CD14-positive monocyte (primary cell): ENCODE data around the gene MT2A. TPM values are rescaled to one million over a fixed set of nuclear protein-coding genes. Genes with fewer than 3 reads are reported as not detected.

ENCODE experiments used
- DNase-seq, 3 donors: peaks; one replicate each; pipeline ENCODE4 v3.0.0-alpha.2; 2011 to 2022
- H2AFZ ChIP-seq: 2 replicates; pipeline ENCODE4 v1.6.0; 2012; ENCODE audit warnings: mild to moderate bottlenecking, low read depth, low read length, inconsistent platforms; ENCODE audit not compliant: insufficient read depth, poor library complexity, severe bottlenecking
- H3K27ac ChIP-seq, 2 donors: 1 replicate in 1 of 2; 2 replicates in 1 of 2; pipeline ENCODE4 v1.5.1; 2012 to 2013; ENCODE audit warnings: low read length in 2 of 2, control low read depth in 1 of 2, inconsistent platforms in 1 of 2, low read depth in 1 of 2, mild to moderate bottlenecking in 1 of 2
- H3K27me3 ChIP-seq, 2 donors: one replicate each; pipeline versions ENCODE4 v1.6.0 to v1.6.1; 2011 to 2013; ENCODE audit warnings: low read length in 2 of 2; ENCODE audit not compliant: control insufficient read depth in 2 of 2, insufficient read depth in 2 of 2
- H3K36me3 ChIP-seq, 2 donors: replicated peaks in 1 of 2; 1 replicate in 1 of 2; 2 replicates in 1 of 2; pipeline versions ENCODE4 v1.5.1 to v1.6.1; 2012 to 2013; ENCODE audit warnings: low read length in 2 of 2, control low read depth in 1 of 2, inconsistent platforms in 1 of 2, mild to moderate bottlenecking in 1 of 2; ENCODE audit not compliant: insufficient read depth in 2 of 2, control insufficient read depth in 1 of 2
- H3K4me1 ChIP-seq, 2 donors: 1 replicate in 1 of 2; 2 replicates in 1 of 2; pipeline versions ENCODE4 v1.5.1 to v1.6.1; 2012 to 2013; ENCODE audit warnings: low read length in 2 of 2, control low read depth in 1 of 2, inconsistent platforms in 1 of 2, mild to moderate bottlenecking in 1 of 2, moderate library complexity in 1 of 2; ENCODE audit not compliant: insufficient read depth in 2 of 2, control insufficient read depth in 1 of 2
- H3K4me2 ChIP-seq: replicated peaks from 2 replicates; pipeline ENCODE3; 2012; ENCODE audit warnings: low read length, moderate library complexity, mild to moderate bottlenecking; ENCODE audit not compliant: poor library complexity, severe bottlenecking; ENCODE audit errors: extremely low read depth
- H3K4me3 ChIP-seq, 3 experiments: fragments of 200-600 bp in 1 of 3; sonication (generic) in 1 of 3; replicated peaks in 1 of 3; 1 replicate in 2 of 3; 2 replicates in 1 of 3; pipeline ENCODE4 v1.5.1; 2011 to 2013; ENCODE audit warnings: low read length in 3 of 3, mild to moderate bottlenecking in 3 of 3, control low read depth in 2 of 3, low read depth in 2 of 3, inconsistent platforms in 1 of 3, moderate library complexity in 1 of 3
- H3K79me2 ChIP-seq: 2 replicates; pipeline ENCODE4 v1.6.0; 2012; ENCODE audit warnings: mild to moderate bottlenecking, control low read depth, inconsistent platforms, low read length, moderate library complexity; ENCODE audit not compliant: insufficient read depth
- H3K9ac ChIP-seq: 2 replicates; pipeline ENCODE4 v1.6.0; 2017; ENCODE audit warnings: low read length, mild to moderate bottlenecking; ENCODE audit not compliant: insufficient read depth, poor library complexity, severe bottlenecking
- H3K9me3 ChIP-seq, 2 donors: replicated peaks in 1 of 2; 1 replicate in 1 of 2; 2 replicates in 1 of 2; pipeline versions ENCODE4 v1.5.1 to v1.6.1; 2012 to 2013; ENCODE audit warnings: low read length in 2 of 2, control low read depth in 1 of 2; ENCODE audit not compliant: control insufficient read depth in 1 of 2, insufficient read depth in 1 of 2
- H4K20me1 ChIP-seq: 2 replicates; pipeline ENCODE4 v1.6.0; 2012; ENCODE audit warnings: mild to moderate bottlenecking, low read length, control low read depth, moderate library complexity; ENCODE audit not compliant: insufficient read depth
- H3K27ac Mint-ChIP-seq, 7 donors: one replicate each; pipeline ENCODE4 v1.8.0; 2020; ENCODE audit warnings: mild to moderate bottlenecking in 7 of 7, mixed read lengths in 7 of 7, moderate library complexity in 6 of 7, inconsistent platforms in 2 of 7
- H3K27me3 Mint-ChIP-seq, 3 donors: one replicate each; pipeline ENCODE4 v1.8.0; 2021 to 2022; ENCODE audit warnings: low read depth in 3 of 3, mild to moderate bottlenecking in 3 of 3, mixed read lengths in 3 of 3, moderate library complexity in 3 of 3, inconsistent platforms in 1 of 3
- H3K36me3 Mint-ChIP-seq, 2 donors: one replicate each; pipeline ENCODE4 v1.8.0; 2020; ENCODE audit warnings: mixed read lengths in 2 of 2, inconsistent platforms in 1 of 2, mild to moderate bottlenecking in 1 of 2
- H3K4me1 Mint-ChIP-seq: one replicate; pipeline ENCODE4 v1.8.0; 2020; ENCODE audit warnings: mild to moderate bottlenecking, mixed read lengths
- H3K4me3 Mint-ChIP-seq, 2 donors: one replicate each; pipeline ENCODE4 v1.8.0; 2020; ENCODE audit warnings: mild to moderate bottlenecking in 2 of 2, mixed read lengths in 2 of 2, moderate library complexity in 1 of 2
- H3K9me3 Mint-ChIP-seq, 7 donors: one replicate each; pipeline ENCODE4 v1.8.0; 2020 to 2022; ENCODE audit warnings: mixed read lengths in 7 of 7, mild to moderate bottlenecking in 6 of 7, moderate library complexity in 6 of 7, inconsistent platforms in 2 of 7
- WGBS: methylation state at CpG from one replicate; pipeline ENCODE4 v1.1.5; 2013; ENCODE audit warnings: missing lambda C conversion rate; ENCODE audit not compliant: insufficient coverage; 5-methylcytosine and 5-hydroxymethylcytosine counted together
- intact Hi-C, 2 donors: fragments of 100-400 bp; cut with micrococcal nuclease; formaldehyde crosslinking; loops; one replicate each; pipeline versions ENCODE4 v1.15.0 to v1.15.1; 2023
- polyA plus RNA-seq, 3 donors: library from polyadenylated mRNA; depleted of rRNA in 1 of 3; unstranded in 2 of 3; stranded (reverse) in 1 of 3; fragments of 300-500 nt in 2 of 3; fragments of >200 nt in 1 of 3; fragmentation: Illumina TruSeq in 2 of 3; gene quantifications; 1 replicate in 2 of 3; 2 replicates in 1 of 3; pipeline ENCODE4 v1.2.3, GENCODE V29; 2012 to 2021
- TF ChIP-seq, protein P1 (sequence below): fragments of 200-600 bp; IDR thresholded peaks from one replicate; pipeline ENCODE4 v1.8.0; 2022; ENCODE audit warnings: antibody characterized with exemption, mild to moderate bottlenecking

MT2A gene
- polyA plus RNA-seq, 3 donors, result 26.8 to 228 (median 126) TPM

DNA sequence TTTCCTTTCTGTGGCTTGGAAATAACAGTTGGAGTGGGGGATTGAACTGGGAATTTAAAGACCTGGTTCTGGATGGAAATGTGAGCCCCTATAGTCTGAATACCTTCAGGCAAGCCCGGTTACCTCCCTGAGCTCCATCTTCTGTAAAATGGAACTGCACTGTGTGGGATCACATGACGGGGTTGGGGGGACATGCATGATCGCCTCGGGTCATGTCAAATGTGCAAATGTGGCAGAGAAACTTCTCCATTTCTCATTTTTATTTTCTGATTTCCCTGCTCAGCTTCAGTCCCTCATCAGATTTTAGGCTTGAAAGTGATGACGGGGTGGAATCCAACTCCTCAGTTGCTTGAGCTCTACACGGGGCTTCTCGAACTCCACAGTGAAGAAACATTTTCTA lies 44.8 kb downstream of the MT2A start:
- Histone ChIP-seq H3K27me3 (peaks cover 0 to 25% of the 10 kb centered on the region in 2 donors), H3K4me2 (no peak overlapping the region), H2AFZ (no peak overlapping the region), H3K4me1 (peaks cover 7 to 11% of the 10 kb centered on the region in 2 donors), H3K9ac (no peak overlapping the region), H4K20me1 (no peaks in the 10 kb centered on the region), H3K79me2 (no peaks in the 10 kb centered on the region), H3K9me3 (no peaks in the 10 kb centered on the region), H3K27ac (no peak overlapping the region), H3K36me3 (no peaks in the 10 kb centered on the region), H3K4me3 (no peak overlapping the region)
- TF ChIP-seq, protein P1, sequence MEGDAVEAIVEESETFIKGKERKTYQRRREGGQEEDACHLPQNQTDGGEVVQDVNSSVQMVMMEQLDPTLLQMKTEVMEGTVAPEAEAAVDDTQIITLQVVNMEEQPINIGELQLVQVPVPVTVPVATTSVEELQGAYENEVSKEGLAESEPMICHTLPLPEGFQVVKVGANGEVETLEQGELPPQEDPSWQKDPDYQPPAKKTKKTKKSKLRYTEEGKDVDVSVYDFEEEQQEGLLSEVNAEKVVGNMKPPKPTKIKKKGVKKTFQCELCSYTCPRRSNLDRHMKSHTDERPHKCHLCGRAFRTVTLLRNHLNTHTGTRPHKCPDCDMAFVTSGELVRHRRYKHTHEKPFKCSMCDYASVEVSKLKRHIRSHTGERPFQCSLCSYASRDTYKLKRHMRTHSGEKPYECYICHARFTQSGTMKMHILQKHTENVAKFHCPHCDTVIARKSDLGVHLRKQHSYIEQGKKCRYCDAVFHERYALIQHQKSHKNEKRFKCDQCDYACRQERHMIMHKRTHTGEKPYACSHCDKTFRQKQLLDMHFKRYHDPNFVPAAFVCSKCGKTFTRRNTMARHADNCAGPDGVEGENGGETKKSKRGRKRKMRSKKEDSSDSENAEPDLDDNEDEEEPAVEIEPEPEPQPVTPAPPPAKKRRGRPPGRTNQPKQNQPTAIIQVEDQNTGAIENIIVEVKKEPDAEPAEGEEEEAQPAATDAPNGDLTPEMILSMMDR, result no peak
- Mint-ChIP-seq H3K27me3 (peaks cover 26 to 45% (median 34%) of the 10 kb centered on the region in 3 donors), H3K36me3 (no peaks in the 10 kb centered on the region), H3K4me3 (no peak overlapping the region), H3K9me3 (peaks cover 0 to 3% (median 0%) of the 10 kb centered on the region in 7 donors), H3K4me1 (peaks cover 11% of the 10 kb centered on the region), H3K27ac (no peak overlapping the region)
- no peak for DNase-seq
- no CpG with 5 or more reads among the region's 7 CpGs for WGBS
- intact Hi-C loops, result no loop called here

DNA sequence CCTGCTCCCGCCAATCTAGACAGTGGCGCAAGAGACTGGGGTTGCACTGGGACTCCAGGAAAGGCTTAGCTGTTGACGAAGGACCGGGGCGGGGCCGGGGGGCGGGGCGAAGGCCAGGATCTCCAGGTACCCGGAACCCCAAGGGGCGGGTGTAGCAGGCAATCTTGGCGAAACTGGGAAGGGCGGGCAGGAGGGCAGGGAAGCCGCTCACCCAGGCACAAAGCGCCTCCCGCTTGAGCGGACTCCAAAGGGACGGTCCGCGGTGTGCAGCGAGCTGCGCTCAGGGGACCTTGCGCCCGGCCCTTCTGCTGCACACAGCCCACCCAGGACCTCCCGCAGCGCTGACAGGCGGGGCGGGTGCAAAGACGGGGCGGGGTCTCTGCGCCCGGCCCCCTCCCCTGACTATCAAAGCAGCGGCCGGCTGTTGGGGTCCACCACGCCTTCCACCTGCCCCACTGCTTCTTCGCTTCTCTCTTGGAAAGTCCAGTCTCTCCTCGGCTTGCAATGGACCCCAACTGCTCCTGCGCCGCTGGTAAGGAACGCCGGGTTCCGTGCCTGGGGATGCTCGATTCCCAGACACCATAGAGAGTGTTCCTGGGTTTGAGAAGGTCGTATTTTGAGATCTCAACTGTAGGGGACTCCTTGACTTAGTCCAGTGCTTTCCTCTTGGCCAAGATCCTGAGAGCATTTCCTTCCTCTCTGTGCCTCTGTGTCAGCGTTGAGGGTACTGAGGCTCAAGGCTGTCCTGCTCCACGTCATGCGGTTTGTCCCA lies 49.4 kb downstream of the MT2A start, which contains the start of gene MT1F:
MT1F (plus strand) TSS at position 405 of the 772 bp plus-strand sequence; CDS start at position 505, 100 bp downstream.
- TF ChIP-seq, protein P1, result no peak
- H3K4me2 ChIP-seq, result peak within 1 kb of the TSS; percentile 99
- peak; percentile 30 to 66 (median 48) for DNase-seq
- no peaks in the 10 kb centered on the region for H3K9me3 ChIP-seq
- peak within 1 kb of the TSS; percentile 85 for H2AFZ ChIP-seq
- H3K79me2 ChIP-seq, result no peaks in the 10 kb centered on the region
- peaks cover 8 to 30% of the 10 kb centered on the region in 2 donors for H3K27me3 ChIP-seq
- Mint-ChIP-seq H3K27me3 (peaks cover 34 to 38% (median 38%) of the 10 kb centered on the region in 3 donors), H3K4me1 (peaks cover 21% of the 10 kb centered on the region), H3K36me3 (peaks cover 24 to 27% of the 10 kb centered on the region in 2 donors), H3K27ac (peak within 1 kb of the TSS in 5 of 7 donors; percentile 47 to 80 (median 75)), H3K9me3 (peaks cover 0 to 4% (median 2%) of the 10 kb centered on the region in 7 donors), H3K4me3 (peak within 1 kb of the TSS; percentile 96 to 99)
- WGBS, result under 1% methylated on average over 43 of the region's 46 CpGs
- intact Hi-C loops, result no loop called here
- H3K4me3 ChIP-seq, result peak within 1 kb of the TSS; percentile 67 to 82 (median 67)
- H3K36me3 ChIP-seq, result no peaks in the 10 kb centered on the region
- H3K27ac ChIP-seq, result peak within 1 kb of the TSS in 1 of 2 donors; percentile 47
- peak within 1 kb of the TSS; percentile 63 for H3K9ac ChIP-seq
- peaks cover 12 to 20% of the 10 kb centered on the region in 2 donors for H3K4me1 ChIP-seq
- H4K20me1 ChIP-seq, result no peaks in the 10 kb centered on the region
